Measurements from ENCODE around the gene TPK1.
"Not testable (repeated sequence)": the region's sequence is repeated elsewhere in the genome, so short reads cannot be mapped to it uniquely, and the experiment has no call there.

The TPK1 gene

DNA sequence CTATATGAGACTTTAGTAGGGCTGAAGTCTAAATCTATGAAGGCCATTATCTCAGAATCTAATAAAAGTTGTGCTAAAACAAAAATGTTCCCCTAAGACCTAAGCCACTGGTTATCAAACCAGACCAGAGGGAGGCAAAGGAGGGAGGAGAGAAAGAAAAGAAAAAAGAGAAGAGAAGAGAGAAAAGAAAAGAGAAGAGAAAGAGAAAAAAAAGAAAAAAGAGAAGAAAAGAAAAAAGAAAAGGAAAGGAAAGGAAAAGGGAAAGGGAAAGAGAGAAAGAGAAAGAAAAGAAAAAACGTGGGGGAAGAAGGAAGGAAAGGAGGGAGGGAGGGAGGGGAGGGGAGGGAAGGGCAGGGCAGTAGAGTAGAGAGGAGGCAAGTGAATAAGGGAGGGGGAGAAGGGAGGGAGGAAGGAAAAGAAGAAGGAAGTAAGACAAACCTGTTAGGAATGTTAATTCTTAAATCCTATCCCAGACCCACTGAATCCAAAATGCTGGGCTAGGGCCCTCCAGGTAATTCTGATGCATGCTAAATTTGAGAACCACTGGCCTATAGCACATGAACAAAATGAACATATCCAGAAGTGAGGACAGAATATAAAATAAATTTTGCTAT lies 98.9 kb downstream of the TPK1 start:
- Histone ChIP-seq H3K4me2 (ENCODE audit: low read length) (no peak overlapping the region), H3K9ac (ENCODE audit: low read depth, low read length) (no peak overlapping the region), H3K4me1 (ENCODE audit: control insufficient read depth, insufficient read depth, low read length) (no peaks in the 10 kb centered on the region), H3K27me3 (ENCODE audit: control insufficient read depth, insufficient read depth, low read length) (no peaks in the 10 kb centered on the region), H3K4me3 (ENCODE audit: low read length) (no peak overlapping the region), H3K36me3 (ENCODE audit: insufficient read depth, low read length) (no peaks in the 10 kb centered on the region), H3K9me3 (replicated peaks; ENCODE audit: low read length) (no peaks in the 10 kb centered on the region)

DNA sequence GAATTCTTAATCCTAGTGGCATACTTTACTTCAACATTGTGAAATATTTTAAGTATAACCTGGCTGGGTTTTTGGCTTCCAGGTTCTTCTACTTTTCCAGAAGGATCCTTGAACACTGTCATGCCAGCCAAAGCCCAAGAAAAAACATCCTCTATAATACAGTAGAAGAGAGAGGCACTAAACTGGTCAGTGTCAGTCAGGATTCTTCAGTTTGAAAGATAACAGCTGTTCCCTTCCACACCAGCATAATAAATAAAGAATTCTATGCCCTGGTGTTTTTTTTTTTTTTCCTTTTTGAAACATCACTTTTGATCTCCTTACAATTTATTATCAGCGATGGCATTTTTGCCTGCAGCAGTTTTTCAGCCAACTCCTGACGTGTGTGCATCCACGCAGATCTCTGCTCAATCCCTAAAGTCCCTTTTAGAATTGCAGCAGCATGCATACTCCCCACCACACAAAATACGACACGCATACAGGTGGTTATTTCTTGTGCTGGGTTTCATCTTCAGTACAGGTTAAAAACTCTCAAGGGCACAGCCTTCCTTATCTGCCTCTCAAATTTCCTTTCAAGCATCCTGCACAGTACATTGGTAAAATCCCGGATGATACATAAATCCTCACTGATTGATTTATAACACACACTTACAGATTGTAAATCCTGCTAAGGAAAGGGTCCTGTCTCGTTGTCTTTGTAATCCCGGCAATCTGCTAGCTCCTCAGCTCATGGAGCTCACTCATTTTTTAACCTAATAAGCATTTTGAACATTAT lies 100.2 kb downstream of the TPK1 start:
- Histone ChIP-seq H3K9ac (ENCODE audit: low read depth, low read length) (no peak overlapping the region), H3K4me1 (ENCODE audit: control insufficient read depth, insufficient read depth, low read length) (no peaks in the 10 kb centered on the region), H3K36me3 (ENCODE audit: insufficient read depth, low read length) (no peaks in the 10 kb centered on the region), H3K9me3 (replicated peaks; ENCODE audit: low read length) (no peaks in the 10 kb centered on the region), H3K4me2 (ENCODE audit: low read length) (no peak overlapping the region), H3K4me3 (ENCODE audit: low read length) (no peak overlapping the region), H3K27me3 (ENCODE audit: control insufficient read depth, insufficient read depth, low read length) (no peaks in the 10 kb centered on the region)

- Histone ChIP-seq H3K9ac (ENCODE audit: low read depth, low read length) (no peak overlapping the region), H3K27me3 (ENCODE audit: control insufficient read depth, insufficient read depth, low read length) (no peaks in the 10 kb centered on the region), H3K4me2 (ENCODE audit: low read length) (no peak overlapping the region), H3K4me3 (ENCODE audit: low read length) (no peak overlapping the region), H3K4me1 (ENCODE audit: control insufficient read depth, insufficient read depth, low read length) (no peaks in the 10 kb centered on the region), H3K36me3 (ENCODE audit: insufficient read depth, low read length) (no peaks in the 10 kb centered on the region), H3K9me3 (replicated peaks; ENCODE audit: low read length) (no peaks in the 10 kb centered on the region)
Measured at GRCh38 chr7:144731661-144732351, 104.0 kb downstream of the TPK1 start.

- Histone ChIP-seq H3K4me3 (ENCODE audit: low read length) (no peak overlapping the region), H3K9me3 (replicated peaks; ENCODE audit: low read length) (no peaks in the 10 kb centered on the region)
Measured at GRCh38 chr7:144730224-144730623, 105.6 kb downstream of the TPK1 start.

GRCh38 chr7:144729226-144729625 lies 106.6 kb downstream of the TPK1 start:
- H3K4me3 ChIP-seq (ENCODE audit: low read length), result no peak overlapping the region
- H3K27me3 ChIP-seq (ENCODE audit: control insufficient read depth, insufficient read depth, low read length), result no peaks in the 10 kb centered on the region
- no peaks in the 10 kb centered on the region for H3K36me3 ChIP-seq (ENCODE audit: insufficient read depth, low read length)
- no peaks in the 10 kb centered on the region for H3K9me3 ChIP-seq (replicated peaks; ENCODE audit: low read length)
- no peak overlapping the region for H3K4me2 ChIP-seq (ENCODE audit: low read length)
- H3K9ac ChIP-seq (ENCODE audit: low read depth, low read length), result no peak overlapping the region
- H3K4me1 ChIP-seq (ENCODE audit: control insufficient read depth, insufficient read depth, low read length), result no peaks in the 10 kb centered on the region

More at GRCh38 chr7:144730224-144730623, 105.6 kb downstream of the TPK1 start:
- Histone ChIP-seq H3K36me3 (ENCODE audit: insufficient read depth, low read length) (no peaks in the 10 kb centered on the region), H3K9ac (ENCODE audit: low read depth, low read length) (no peak overlapping the region), H3K4me1 (ENCODE audit: control insufficient read depth, insufficient read depth, low read length) (no peaks in the 10 kb centered on the region), H3K27me3 (ENCODE audit: control insufficient read depth, insufficient read depth, low read length) (no peaks in the 10 kb centered on the region), H3K4me2 (ENCODE audit: low read length) (no peak overlapping the region)

GRCh38 chr7:144728551-144728950 lies 107.3 kb downstream of the TPK1 start:
- H3K9me3 ChIP-seq (replicated peaks; ENCODE audit: low read length), result no peaks in the 10 kb centered on the region
- no peak overlapping the region for H3K4me2 ChIP-seq (ENCODE audit: low read length)
- H3K36me3 ChIP-seq (ENCODE audit: insufficient read depth, low read length), result no peaks in the 10 kb centered on the region
- no peaks in the 10 kb centered on the region for H3K27me3 ChIP-seq (ENCODE audit: control insufficient read depth, insufficient read depth, low read length)
- H3K9ac ChIP-seq (ENCODE audit: low read depth, low read length), result no peak overlapping the region
- H3K4me3 ChIP-seq (ENCODE audit: low read length), result no peak overlapping the region
- H3K4me1 ChIP-seq (ENCODE audit: control insufficient read depth, insufficient read depth, low read length), result no peaks in the 10 kb centered on the region

GRCh38 chr7:144726840-144727239 lies 109.0 kb downstream of the TPK1 start:
- not testable (repeated sequence) for H3K36me3 ChIP-seq (ENCODE audit: insufficient read depth, low read length); H3K27me3 ChIP-seq (ENCODE audit: control insufficient read depth, insufficient read depth, low read length); H3K9ac ChIP-seq (ENCODE audit: low read depth, low read length); H3K4me1 ChIP-seq (ENCODE audit: control insufficient read depth, insufficient read depth, low read length); H3K9me3 ChIP-seq (replicated peaks; ENCODE audit: low read length); H3K4me3 ChIP-seq (ENCODE audit: low read length); H3K4me2 ChIP-seq (ENCODE audit: low read length)

DNA sequence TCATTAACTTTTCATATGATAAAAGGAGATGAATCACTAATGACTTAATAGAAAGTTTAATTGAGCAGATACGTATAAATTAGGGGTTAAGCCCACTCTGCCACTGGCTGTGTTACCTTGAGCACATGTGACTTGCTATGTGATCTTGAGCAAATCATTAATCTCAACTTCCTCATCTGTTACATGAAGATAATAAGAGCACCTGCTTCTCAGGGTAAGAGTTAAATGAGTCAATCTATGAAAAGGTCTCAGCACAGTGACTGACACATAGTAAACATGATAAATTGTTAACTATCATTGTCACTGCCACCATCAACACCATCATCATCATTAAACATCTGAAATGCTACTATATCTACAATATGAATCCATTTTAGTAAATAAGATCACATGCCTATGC lies 110.8 kb downstream of the TPK1 start:
- Histone ChIP-seq H3K4me2 (ENCODE audit: low read length) (no peak overlapping the region), H3K36me3 (ENCODE audit: insufficient read depth, low read length) (no peaks in the 10 kb centered on the region), H3K27me3 (ENCODE audit: control insufficient read depth, insufficient read depth, low read length) (no peaks in the 10 kb centered on the region), H3K9ac (ENCODE audit: low read depth, low read length) (no peak overlapping the region), H3K4me1 (ENCODE audit: control insufficient read depth, insufficient read depth, low read length) (no peaks in the 10 kb centered on the region), H3K9me3 (replicated peaks; ENCODE audit: low read length) (no peaks in the 10 kb centered on the region), H3K4me3 (ENCODE audit: low read length) (no peak overlapping the region)

DNA sequence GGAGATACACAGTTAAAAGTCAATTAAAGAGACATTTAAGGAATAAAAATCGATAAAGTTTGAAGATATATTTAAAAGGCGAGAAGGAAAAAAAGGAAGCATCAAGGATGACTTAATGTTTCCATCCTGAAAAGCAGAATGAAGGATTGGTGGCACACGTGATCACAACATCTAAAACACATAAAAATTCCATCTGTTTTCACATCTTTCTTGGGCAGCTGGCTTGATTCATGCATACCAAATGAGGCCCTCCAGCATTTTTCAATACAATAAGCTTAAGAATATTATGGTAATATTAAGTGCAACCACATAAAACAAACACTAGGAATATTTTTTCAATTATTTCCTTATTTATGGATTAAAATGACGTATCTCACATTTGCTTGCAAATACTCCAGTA lies 112.6 kb downstream of the TPK1 start:
- Histone ChIP-seq H3K36me3 (ENCODE audit: insufficient read depth, low read length) (no peaks in the 10 kb centered on the region), H3K27me3 (ENCODE audit: control insufficient read depth, insufficient read depth, low read length) (no peaks in the 10 kb centered on the region), H3K9me3 (replicated peaks; ENCODE audit: low read length) (no peaks in the 10 kb centered on the region), H3K4me2 (ENCODE audit: low read length) (no peak overlapping the region), H3K4me3 (ENCODE audit: low read length) (no peak overlapping the region), H3K4me1 (ENCODE audit: control insufficient read depth, insufficient read depth, low read length) (no peaks in the 10 kb centered on the region), H3K9ac (ENCODE audit: low read depth, low read length) (no peak overlapping the region)

DNA sequence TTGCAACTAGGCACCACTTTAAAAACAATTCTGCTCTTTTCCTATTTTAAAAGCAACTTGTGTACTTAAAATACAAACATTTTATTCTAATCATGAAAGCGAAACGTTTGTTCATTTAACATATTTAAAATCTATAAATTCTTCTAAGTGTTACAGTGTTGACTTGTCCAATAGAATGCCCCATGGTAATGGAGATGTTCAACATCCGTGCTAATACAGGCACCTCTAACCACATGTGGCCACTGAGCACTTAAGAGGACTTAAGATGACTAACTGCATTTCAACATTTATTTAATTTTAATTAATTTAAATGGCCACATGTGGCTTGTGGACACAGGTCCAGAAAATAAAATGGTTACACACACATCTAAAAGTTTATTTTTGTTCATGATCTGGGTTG lies 115.1 kb downstream of the TPK1 start:
- Histone ChIP-seq H3K36me3 (ENCODE audit: insufficient read depth, low read length) (no peaks in the 10 kb centered on the region), H3K9me3 (replicated peaks; ENCODE audit: low read length) (no peaks in the 10 kb centered on the region), H3K4me2 (ENCODE audit: low read length) (no peak overlapping the region), H3K4me3 (ENCODE audit: low read length) (no peak overlapping the region), H3K4me1 (ENCODE audit: control insufficient read depth, insufficient read depth, low read length) (no peaks in the 10 kb centered on the region), H3K27me3 (ENCODE audit: control insufficient read depth, insufficient read depth, low read length) (no peaks in the 10 kb centered on the region), H3K9ac (ENCODE audit: low read depth, low read length) (no peak overlapping the region)

DNA sequence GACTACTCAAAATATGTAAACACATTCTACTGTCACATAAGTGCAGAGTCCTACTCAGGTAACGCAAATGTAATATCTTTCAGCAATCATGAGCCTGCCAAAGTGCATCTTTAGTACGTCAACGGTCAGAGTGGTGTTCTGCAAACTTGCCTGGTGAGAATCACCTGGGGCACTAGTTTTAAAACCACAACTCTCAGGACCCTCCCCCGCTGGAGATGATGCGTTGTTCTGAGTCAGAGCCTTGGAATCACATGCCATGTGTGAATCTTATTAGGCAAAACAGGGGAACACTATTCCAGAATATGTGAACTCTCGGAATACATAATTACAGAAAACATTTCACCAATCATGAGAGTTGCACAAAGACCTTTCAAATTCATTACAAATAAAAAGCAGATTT lies 115.7 kb downstream of the TPK1 start:
- Histone ChIP-seq H3K36me3 (ENCODE audit: insufficient read depth, low read length) (no peaks in the 10 kb centered on the region), H3K4me2 (ENCODE audit: low read length) (no peak overlapping the region), H3K27me3 (ENCODE audit: control insufficient read depth, insufficient read depth, low read length) (no peaks in the 10 kb centered on the region), H3K9ac (ENCODE audit: low read depth, low read length) (no peak overlapping the region), H3K4me1 (ENCODE audit: control insufficient read depth, insufficient read depth, low read length) (no peaks in the 10 kb centered on the region), H3K9me3 (replicated peaks; ENCODE audit: low read length) (no peaks in the 10 kb centered on the region), H3K4me3 (ENCODE audit: low read length) (no peak overlapping the region)

Data from skeletal muscle satellite cell (primary cell).